Non-pigmented ciliary epithelial cell (primary cell): Measurements from ENCODE around the gene TRAF2.
"Not testable (repeated sequence)": the region's sequence is repeated elsewhere in the genome, so short reads cannot be mapped to it uniquely, and the experiment has no call there.

Experiments
- DNase-seq: peaks from one replicate; pipeline ENCODE4 v3.0.0-alpha.2; 2010; ENCODE audit warnings: low read depth

Gene TRAF2, protein sequence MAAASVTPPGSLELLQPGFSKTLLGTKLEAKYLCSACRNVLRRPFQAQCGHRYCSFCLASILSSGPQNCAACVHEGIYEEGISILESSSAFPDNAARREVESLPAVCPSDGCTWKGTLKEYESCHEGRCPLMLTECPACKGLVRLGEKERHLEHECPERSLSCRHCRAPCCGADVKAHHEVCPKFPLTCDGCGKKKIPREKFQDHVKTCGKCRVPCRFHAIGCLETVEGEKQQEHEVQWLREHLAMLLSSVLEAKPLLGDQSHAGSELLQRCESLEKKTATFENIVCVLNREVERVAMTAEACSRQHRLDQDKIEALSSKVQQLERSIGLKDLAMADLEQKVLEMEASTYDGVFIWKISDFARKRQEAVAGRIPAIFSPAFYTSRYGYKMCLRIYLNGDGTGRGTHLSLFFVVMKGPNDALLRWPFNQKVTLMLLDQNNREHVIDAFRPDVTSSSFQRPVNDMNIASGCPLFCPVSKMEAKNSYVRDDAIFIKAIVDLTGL

DNA sequence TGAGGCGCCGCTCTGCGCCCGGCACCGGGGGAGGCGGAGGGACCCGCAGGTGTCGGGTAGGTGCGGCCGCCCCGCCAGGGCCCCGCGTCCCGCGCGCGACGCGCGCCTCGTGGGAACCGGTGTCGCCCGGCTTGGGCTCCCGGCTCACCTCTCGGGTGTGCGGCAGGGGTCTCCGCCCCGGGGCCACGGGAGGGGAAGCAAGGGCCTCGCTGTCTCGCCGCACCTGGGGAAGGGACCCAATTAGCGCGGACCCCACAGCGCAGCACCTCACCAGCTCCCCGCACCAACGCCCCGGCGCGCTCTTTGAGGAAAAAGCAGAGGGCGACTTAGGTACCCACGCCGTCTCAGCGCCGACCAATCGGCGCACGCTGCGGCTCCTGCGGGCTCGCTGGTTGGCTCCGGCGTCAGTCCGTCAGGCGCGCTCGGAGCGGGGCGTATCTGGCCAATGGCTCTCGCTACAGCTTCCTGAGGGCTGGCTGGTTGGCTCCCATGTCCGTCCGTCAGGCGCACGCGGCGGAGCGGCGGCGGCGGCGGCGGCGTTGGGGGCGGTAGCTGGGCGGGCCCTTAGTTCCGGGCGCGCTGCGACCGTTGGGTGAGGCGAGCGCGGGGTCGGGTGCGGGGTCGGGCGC lies at the start of gene TRAF2:
TSS of gene TRAF2 (plus strand) at position 567 of the 629 bp plus-strand sequence. CDS start 12,225 bp downstream, outside the sequence.
- peak; percentile 97 for DNase-seq

DNA sequence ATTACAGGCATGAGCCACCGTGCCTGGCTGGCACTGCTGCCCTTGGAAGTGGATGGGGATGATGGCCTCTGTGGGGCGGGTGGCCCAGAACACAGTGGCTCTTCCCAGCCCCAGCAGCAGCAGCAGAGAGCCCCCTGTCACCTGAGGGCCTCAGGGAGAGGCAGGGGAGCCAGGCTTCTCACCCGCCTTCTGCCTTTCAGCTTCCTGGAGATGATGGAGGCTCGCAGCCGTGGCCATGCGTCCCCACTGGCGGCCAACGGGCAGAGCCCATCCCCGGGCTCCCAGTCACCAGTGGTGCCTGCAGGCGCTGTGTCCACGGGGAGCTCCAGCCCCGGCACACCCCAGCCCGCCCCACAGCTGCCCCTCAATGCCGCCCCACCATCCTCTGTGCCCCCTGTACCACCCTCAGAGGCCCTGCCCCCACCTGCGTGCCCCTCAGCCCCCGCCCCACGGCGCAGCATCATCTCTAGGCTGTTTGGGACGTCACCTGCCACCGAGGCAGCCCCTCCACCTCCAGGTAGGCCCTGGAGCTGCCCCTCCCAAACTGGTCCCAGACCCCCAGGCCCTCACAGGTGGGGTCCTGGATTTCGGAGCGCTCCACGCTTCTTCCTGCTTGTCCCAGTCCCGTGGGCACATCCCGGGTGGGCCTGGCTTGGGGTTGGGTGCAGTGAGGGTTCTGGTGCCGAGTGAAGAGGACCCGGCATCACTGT lies 49.0 kb upstream of the TRAF2 start:
- no peak for DNase-seq

- DNase-seq, result not testable (repeated sequence)
These were observed 48.4 kb upstream of the TRAF2 start for GRCh38 chr9:136837856-136838277.

DNA sequence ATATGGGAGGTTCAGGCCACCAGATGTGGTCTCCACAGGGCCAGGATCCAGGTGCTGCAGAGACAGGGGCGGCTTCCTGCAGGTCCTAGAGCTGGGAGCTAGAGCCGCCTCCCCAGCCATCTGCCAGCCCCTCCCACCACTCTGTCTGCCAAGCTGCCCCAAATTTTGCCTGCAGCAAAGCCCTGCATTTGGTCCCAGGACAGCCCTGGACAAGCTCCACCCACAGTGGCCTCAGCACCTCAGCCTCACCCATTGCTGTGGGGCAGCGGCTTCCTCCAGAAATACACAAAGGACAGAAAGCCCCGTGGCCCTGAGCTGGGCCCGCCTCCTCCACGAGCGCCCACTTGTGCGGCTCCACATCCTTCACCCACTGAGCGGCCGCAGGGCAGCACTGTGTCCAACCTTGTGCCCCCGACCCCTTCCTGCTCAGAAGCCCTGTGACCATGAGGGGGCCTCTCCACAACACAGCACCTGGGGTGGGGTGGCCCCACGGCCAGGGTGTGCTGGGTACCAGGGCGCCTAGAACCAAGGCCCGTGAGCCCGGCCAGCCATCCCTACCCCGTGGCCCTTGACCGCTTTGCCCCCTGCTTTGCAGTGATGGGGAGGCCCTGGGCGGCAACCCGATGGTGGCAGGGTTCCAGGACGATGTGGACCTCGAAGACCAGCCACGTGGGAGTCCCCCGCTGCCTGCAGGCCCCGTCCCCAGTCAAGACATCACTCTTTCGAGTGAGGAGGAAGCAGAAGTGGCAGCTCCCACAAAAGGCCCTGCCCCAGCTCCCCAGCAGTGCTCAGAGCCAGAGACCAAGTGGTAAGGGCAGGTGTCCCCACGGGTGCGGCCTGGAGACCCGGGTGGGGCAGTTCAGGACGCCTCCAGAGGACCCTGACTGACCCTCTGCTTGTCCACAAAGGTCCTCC lies 47.7 kb upstream of the TRAF2 start:
- no peak for DNase-seq

- no peak for DNase-seq
These were observed 46.8 kb upstream of the TRAF2 start for GRCh38 chr9:136839229-136840139.

- no peak for DNase-seq
These were observed 46.0 kb upstream of the TRAF2 start for GRCh38 chr9:136840140-136840876.

- DNase-seq, result no peak
These were observed 45.3 kb upstream of the TRAF2 start for GRCh38 chr9:136840877-136841645.

DNA sequence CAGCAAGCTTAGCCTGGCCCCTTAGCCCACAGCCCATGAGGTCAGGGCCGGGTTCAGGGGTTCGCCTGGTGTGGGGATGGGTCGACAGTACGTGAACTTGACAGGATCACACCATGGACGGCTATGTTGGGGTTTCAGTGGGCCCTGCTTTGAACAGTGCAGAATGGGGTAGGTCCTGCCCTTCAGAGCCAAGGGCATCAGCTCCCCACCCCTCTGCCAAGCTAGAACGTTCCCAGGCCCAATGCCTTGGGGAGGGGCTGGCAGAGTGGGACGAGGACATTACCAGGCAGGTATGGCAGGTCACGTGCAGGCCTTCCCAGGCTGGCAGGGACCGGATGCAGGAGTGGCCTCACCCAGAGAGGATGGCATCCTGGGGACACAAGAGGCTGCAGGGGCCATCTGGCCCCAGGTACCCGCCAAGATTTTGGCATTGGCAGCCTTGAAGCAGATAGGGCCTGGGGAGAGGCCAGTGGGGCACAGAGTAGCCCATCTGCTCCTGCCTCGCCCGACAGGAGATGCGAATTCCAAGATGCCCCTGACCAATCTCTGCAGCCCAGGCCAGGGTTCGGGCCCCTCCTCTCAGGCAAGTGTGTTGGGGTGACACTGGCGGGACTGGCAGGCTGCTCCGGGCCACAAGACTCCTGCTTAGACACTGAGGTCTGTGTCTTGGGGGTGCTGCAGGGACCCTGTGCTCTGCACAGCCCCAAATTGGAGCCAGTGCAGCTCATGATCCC lies 44.5 kb upstream of the TRAF2 start:
- DNase-seq, result not testable (repeated sequence)

- DNase-seq, result not testable (repeated sequence)
These were observed 43.9 kb upstream of the TRAF2 start, which contains the start of gene AJM1 for GRCh38 chr9:136842380-136842948. Gene AJM1 (plus strand): TSS chr9:136842478. CDS start chr9:136844415, 1,937 bp downstream.

DNA sequence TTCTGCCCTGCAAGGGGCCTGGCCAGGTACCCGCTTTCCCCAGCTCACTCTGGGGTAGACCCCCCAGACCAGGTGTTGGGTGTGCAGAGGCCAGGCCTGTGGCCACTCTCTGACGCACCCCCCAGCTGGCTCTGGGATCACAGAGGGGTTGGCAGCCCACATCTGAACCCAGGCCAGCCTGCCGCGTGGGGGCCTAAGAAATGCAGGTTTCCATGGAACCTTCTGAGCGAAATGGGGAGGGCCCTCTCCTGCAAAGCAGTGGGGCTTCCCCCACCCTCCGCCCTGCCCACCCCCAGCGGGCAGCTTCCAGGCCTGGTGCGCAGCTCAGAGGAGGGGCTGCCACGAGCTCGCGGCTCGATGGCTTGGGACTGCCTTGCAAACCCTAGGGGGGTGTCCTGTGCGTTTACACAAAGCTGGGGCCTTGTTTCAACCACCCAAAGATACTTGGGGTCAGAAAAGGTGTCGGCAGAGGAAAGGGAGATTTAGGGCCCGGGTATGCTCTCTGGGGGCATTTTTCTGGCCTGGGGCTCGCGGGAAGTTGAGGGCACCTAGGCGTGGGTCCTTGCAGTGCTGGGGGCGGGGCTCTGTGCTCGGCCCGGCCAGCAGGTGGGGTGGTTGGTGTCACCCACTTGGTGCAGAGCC lies 43.0 kb upstream of the TRAF2 start:
- not testable (repeated sequence) for DNase-seq

- DNase-seq, result not testable (repeated sequence)
These were observed 42.2 kb upstream of the TRAF2 start for GRCh38 chr9:136843801-136844740.

- DNase-seq, result no peak
These were observed 41.4 kb upstream of the TRAF2 start for GRCh38 chr9:136844761-136845464.

GRCh38 chr9:136845465-136846260 lies 40.7 kb upstream of the TRAF2 start:
- DNase-seq, result no peak

- no peak for DNase-seq
These were observed 39.8 kb upstream of the TRAF2 start for GRCh38 chr9:136846376-136847087.
